H9 (cell line): ENCODE data around the gene WBP2. TPM values are rescaled to one million over a fixed set of nuclear protein-coding genes. Genes with fewer than 3 reads are reported as not detected.

ENCODE experiments used
- DNase-seq: peaks from one replicate; pipeline ENCODE4 v3.0.0-alpha.2; 2017
- H2AFZ ChIP-seq: one replicate; pipeline ENCODE4 v1.6.1; 2013; ENCODE audit warnings: mild to moderate bottlenecking, low read length, control low read depth, moderate library complexity
- H2AK5ac ChIP-seq: 2 replicates; pipeline ENCODE4 v1.6.1; 2013; ENCODE audit warnings: low read length, control low read depth, mixed read lengths; ENCODE audit not compliant: insufficient read length
- H2BK120ac ChIP-seq: one replicate; pipeline ENCODE4 v1.6.1; 2013; ENCODE audit warnings: low read depth, mild to moderate bottlenecking, low read length, control low read depth, inconsistent platforms; ENCODE audit not compliant: poor library complexity, severe bottlenecking
- H2BK12ac ChIP-seq: 2 replicates; pipeline ENCODE4 v1.6.1; 2013; ENCODE audit warnings: low read length, control low read depth, mixed read lengths, low read depth; ENCODE audit not compliant: insufficient read length
- H2BK15ac ChIP-seq: 2 replicates; pipeline ENCODE4 v1.6.1; 2013; ENCODE audit warnings: low read depth, low read length, control low read depth
- H2BK20ac ChIP-seq: one replicate; pipeline ENCODE4 v1.6.1; 2013; ENCODE audit warnings: low read depth, mild to moderate bottlenecking, low read length, control low read depth, inconsistent platforms; ENCODE audit not compliant: poor library complexity, severe bottlenecking
- H2BK5ac ChIP-seq: 2 replicates; pipeline ENCODE4 v1.6.1; 2013; ENCODE audit warnings: low read length, control low read depth, mixed read lengths; ENCODE audit not compliant: insufficient read length
- H3K14ac ChIP-seq: 2 replicates; pipeline ENCODE4 v1.6.1; 2013; ENCODE audit warnings: low read length, control low read depth; ENCODE audit not compliant: insufficient read depth
- H3K18ac ChIP-seq: 2 replicates; pipeline ENCODE4 v1.6.1; 2013; ENCODE audit warnings: low read depth, mild to moderate bottlenecking, mixed read lengths, low read length, control low read depth; ENCODE audit not compliant: insufficient read length
- H3K23ac ChIP-seq: 2 replicates; pipeline ENCODE4 v1.6.1; 2013; ENCODE audit warnings: low read length, control low read depth, mixed read lengths, low read depth; ENCODE audit not compliant: insufficient read length
- H3K23me2 ChIP-seq: 2 replicates; pipeline ENCODE4 v1.6.1; 2013; ENCODE audit warnings: low read depth, mild to moderate bottlenecking, mixed read lengths, low read length, control low read depth; ENCODE audit not compliant: insufficient read length, poor library complexity, severe bottlenecking
- H3K27ac ChIP-seq: 2 replicates; pipeline ENCODE4 v1.5.1; 2013; ENCODE audit warnings: low read length, control low read depth, mixed read lengths, low read depth; ENCODE audit not compliant: insufficient read length
- H3K27me3 ChIP-seq: 2 replicates; pipeline ENCODE4 v1.6.1; 2013; ENCODE audit warnings: low read length, control low read depth, inconsistent platforms; ENCODE audit not compliant: insufficient read depth
- H3K4ac ChIP-seq: 2 replicates; pipeline ENCODE4 v1.6.1; 2013; ENCODE audit warnings: low read depth, mild to moderate bottlenecking, control low read depth, inconsistent platforms, low read length, moderate library complexity
- H3K4me1 ChIP-seq: 2 replicates; pipeline ENCODE4 v1.6.1; 2013; ENCODE audit warnings: low read length, control low read depth, inconsistent platforms; ENCODE audit not compliant: insufficient read depth
- H3K4me2 ChIP-seq: 2 replicates; pipeline ENCODE4 v1.6.1; 2013; ENCODE audit warnings: low read length, control low read depth, mixed read lengths; ENCODE audit not compliant: insufficient read length, insufficient read depth
- H3K56ac ChIP-seq: 2 replicates; pipeline ENCODE4 v1.6.1; 2013; ENCODE audit warnings: low read depth, mild to moderate bottlenecking, mixed read lengths, low read length, control low read depth; ENCODE audit not compliant: insufficient read length
- H3K79me1 ChIP-seq: 2 replicates; pipeline ENCODE4 v1.6.1; 2013; ENCODE audit warnings: low read depth, mild to moderate bottlenecking, moderate library complexity, low read length, control low read depth, inconsistent platforms; ENCODE audit not compliant: insufficient read depth, poor library complexity, severe bottlenecking
- H3K79me2 ChIP-seq: 2 replicates; pipeline ENCODE4 v1.6.1; 2013; ENCODE audit warnings: low read length, control low read depth, inconsistent platforms; ENCODE audit not compliant: insufficient read depth
- H3K9ac ChIP-seq: 2 replicates; pipeline ENCODE4 v1.6.1; 2013; ENCODE audit warnings: low read length, control low read depth, mixed read lengths; ENCODE audit not compliant: insufficient read length; ENCODE audit errors: extremely low read depth
- H3K9me3 ChIP-seq: one replicate; pipeline ENCODE4 v1.6.1; 2013; ENCODE audit warnings: low read depth, low read length, inconsistent platforms; ENCODE audit not compliant: control insufficient read depth
- H3T11ph ChIP-seq: one replicate; pipeline ENCODE4 v1.6.1; 2013; ENCODE audit warnings: mild to moderate bottlenecking, low read length, control low read depth, inconsistent platforms
- H4K20me1 ChIP-seq: one replicate; pipeline ENCODE4 v1.6.1; 2013; ENCODE audit not compliant: control insufficient read depth, insufficient read length, insufficient read depth
- H4K5ac ChIP-seq: 2 replicates; pipeline ENCODE4 v1.6.1; 2013; ENCODE audit warnings: low read depth, mild to moderate bottlenecking, mixed read lengths, low read length, control low read depth; ENCODE audit not compliant: insufficient read length
- H4K8ac ChIP-seq: replicated peaks from 2 replicates; pipeline ENCODE4 v1.6.1; 2013; ENCODE audit warnings: low read length, control low read depth, mixed read lengths, low read depth; ENCODE audit not compliant: insufficient read length
- H4K91ac ChIP-seq: 2 replicates; pipeline ENCODE4 v1.6.1; 2013; ENCODE audit warnings: low read depth, mild to moderate bottlenecking, moderate library complexity, mixed read lengths, low read length, control low read depth; ENCODE audit not compliant: insufficient read length
- H3K27ac Mint-ChIP-seq, 3 experiments: 2 replicates in 2 of 3; 3 replicates in 1 of 3; pipeline ENCODE4 v1.8.0; 2020 to 2021; ENCODE audit warnings: mixed read lengths in 3 of 3, mild to moderate bottlenecking in 1 of 3, moderate library complexity in 1 of 3
- H3K27me3 Mint-ChIP-seq: 2 replicates; pipeline ENCODE4 v1.8.0; 2021; ENCODE audit warnings: low read depth, mild to moderate bottlenecking, moderate library complexity, mixed read lengths
- H3K36me3 Mint-ChIP-seq, 3 experiments: 2 replicates in 2 of 3; 3 replicates in 1 of 3; pipeline ENCODE4 v1.8.0; 2020 to 2021; ENCODE audit warnings: low read depth in 3 of 3, mixed read lengths in 3 of 3; ENCODE audit not compliant: insufficient read depth in 1 of 3
- H3K4me1 Mint-ChIP-seq, 2 experiments: 2 replicates each; pipeline ENCODE4 v1.8.0; 2020; ENCODE audit warnings: mixed read lengths in 2 of 2
- H3K4me3 Mint-ChIP-seq, 2 experiments: 2 replicates in 1 of 2; 3 replicates in 1 of 2; pipeline ENCODE4 v1.8.0; 2020 to 2021; ENCODE audit warnings: mild to moderate bottlenecking in 2 of 2, mixed read lengths in 2 of 2, moderate library complexity in 1 of 2
- H3K9me3 Mint-ChIP-seq, 2 experiments: 2 replicates in 1 of 2; 3 replicates in 1 of 2; pipeline ENCODE4 v1.8.0; 2020; ENCODE audit warnings: mild to moderate bottlenecking in 2 of 2, mixed read lengths in 2 of 2, moderate library complexity in 1 of 2
- CTCF ChIP-seq: fragments of 200-600 bp; sonication (generic); conservative IDR thresholded peaks from 3 replicates; pipeline ENCODE4 v1.8.0; 2021; ENCODE audit warnings: antibody characterized with exemption, mild to moderate bottlenecking
- WGBS: extraction: QIAGEN DNeasy Blood & Tissue Kit; methylation state at CpG from one replicate; pipeline ENCODE4 v1.1.7; 2013; ENCODE audit warnings: missing lambda C conversion rate, low lambda C conversion rate, mixed read lengths; ENCODE audit not compliant: insufficient read length; ENCODE audit errors: extremely low coverage; 5-methylcytosine and 5-hydroxymethylcytosine counted together
- total RNA-seq: library from RNA; stranded (reverse); gene quantifications from 2 replicates; pipeline ENCODE4 v1.2.1, GENCODE V29; 2021

WBP2 gene
- total RNA-seq, 1 experiment from 2014 or later, result 63.2 TPM

- H4K8ac ChIP-seq, result no peak overlapping the region
- no peaks in the 10 kb centered on the region for H3K79me2 ChIP-seq
- no peak overlapping the region for H2BK12ac ChIP-seq
- H3K27ac ChIP-seq, result no peak overlapping the region
- H3K56ac ChIP-seq, result no peak overlapping the region
- no peak overlapping the region for H3T11ph ChIP-seq
- H2AFZ ChIP-seq, result no peak overlapping the region
- Mint-ChIP-seq H3K4me1 (peaks cover 5% of the 10 kb centered on the region in 2 experiments; a peak in 3 of 4 replicates), H3K9me3 (no peaks in the 10 kb centered on the region; a peak in 1 of 5 replicates), H3K27me3 (no peaks in the 10 kb centered on the region), H3K4me3 (no peak overlapping the region), H3K36me3 (peaks cover 17 to 57% (median 55%) of the 10 kb centered on the region in 3 experiments), H3K27ac (no peak overlapping the region)
- H3K14ac ChIP-seq, result no peak overlapping the region
- WGBS, result no CpG with 5 or more reads among the region's 3 CpGs
- no peak overlapping the region for H3K23ac ChIP-seq
- no peak overlapping the region for H3K4ac ChIP-seq
- H3K23me2 ChIP-seq, result no peaks in the 10 kb centered on the region
- DNase-seq, result no peak
- H3K4me2 ChIP-seq, result no peak overlapping the region
- H3K18ac ChIP-seq, result no peak overlapping the region
- H2BK120ac ChIP-seq, result no peak overlapping the region
- H3K4me1 ChIP-seq, result no peaks in the 10 kb centered on the region
- no peak overlapping the region for H2AK5ac ChIP-seq
- no peaks in the 10 kb centered on the region for H3K9me3 ChIP-seq
- H4K91ac ChIP-seq, result no peak overlapping the region
- no peak overlapping the region for H2BK15ac ChIP-seq
- no peak overlapping the region for H2BK20ac ChIP-seq
- H3K79me1 ChIP-seq, result no peaks in the 10 kb centered on the region
- no peak overlapping the region for H2BK5ac ChIP-seq
- H3K9ac ChIP-seq, result no peak overlapping the region
- no peaks in the 10 kb centered on the region for H4K20me1 ChIP-seq
- H4K5ac ChIP-seq, result no peak overlapping the region
- no peaks in the 10 kb centered on the region for H3K27me3 ChIP-seq
- TF ChIP-seq CTCF, result no peak
These were observed 32.4 kb downstream of the WBP2 start for GRCh38 chr17:75822800-75823166.
